ENCODE results near the gene SSNA1.

SSNA1 gene

DNA sequence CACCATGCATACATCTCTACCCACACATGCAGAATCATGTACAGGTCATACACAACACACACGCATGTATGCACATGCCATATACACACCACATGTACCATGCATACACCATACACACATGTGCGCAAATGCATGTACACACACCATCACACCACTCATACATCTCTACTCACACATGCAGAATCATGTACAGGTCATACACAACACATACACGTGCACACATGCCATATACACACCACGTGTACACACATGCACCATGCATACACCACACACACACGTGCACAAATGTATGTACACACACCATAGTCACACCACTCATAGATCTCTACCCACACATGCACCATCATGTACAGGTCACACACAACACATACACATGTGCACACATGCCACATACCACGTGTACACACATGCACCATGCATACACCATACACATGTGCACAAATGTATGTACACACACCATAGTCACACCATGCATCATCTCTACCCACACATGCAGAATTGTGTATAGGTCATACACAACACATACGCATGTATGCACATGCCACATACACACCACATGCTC, 35.6 kb upstream of the SSNA1 start:
- DNase-seq, result no peak

DNA sequence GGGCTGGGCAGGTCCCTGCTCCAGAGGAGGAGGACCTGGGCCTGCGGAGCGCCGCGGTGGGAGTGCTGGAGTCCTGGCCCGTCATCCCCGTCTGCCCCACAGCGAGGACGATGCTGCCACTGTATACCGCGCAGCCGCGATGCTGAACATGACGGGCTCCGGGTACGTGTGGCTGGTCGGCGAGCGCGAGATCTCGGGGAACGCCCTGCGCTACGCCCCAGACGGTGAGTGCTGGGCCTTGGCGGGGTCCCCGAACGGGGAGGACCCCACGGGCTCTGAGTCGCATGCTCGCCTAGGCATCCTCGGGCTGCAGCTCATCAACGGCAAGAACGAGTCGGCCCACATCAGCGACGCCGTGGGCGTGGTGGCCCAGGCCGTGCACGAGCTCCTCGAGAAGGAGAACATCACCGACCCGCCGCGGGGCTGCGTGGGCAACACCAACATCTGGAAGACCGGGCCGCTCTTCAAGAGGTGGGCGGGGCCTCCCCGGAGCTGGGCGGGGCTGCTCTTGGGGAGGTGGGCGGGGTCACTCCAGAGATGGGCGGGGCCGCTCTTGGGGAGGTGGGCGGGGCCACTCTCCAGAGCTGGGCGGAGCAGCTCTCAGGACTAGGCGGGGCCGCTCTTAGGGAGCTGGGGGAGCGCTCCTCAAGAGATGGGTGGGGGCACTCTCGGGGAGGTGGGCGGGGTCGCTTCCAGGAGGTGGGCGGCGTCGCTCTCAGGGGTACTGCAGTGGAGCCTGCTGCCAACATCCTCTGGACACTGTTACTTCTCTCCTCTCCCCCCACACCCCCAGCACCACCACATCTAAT, 31.7 kb upstream of the SSNA1 start:
- peak; percentile 68 to 87 (median 78) for DNase-seq

DNA sequence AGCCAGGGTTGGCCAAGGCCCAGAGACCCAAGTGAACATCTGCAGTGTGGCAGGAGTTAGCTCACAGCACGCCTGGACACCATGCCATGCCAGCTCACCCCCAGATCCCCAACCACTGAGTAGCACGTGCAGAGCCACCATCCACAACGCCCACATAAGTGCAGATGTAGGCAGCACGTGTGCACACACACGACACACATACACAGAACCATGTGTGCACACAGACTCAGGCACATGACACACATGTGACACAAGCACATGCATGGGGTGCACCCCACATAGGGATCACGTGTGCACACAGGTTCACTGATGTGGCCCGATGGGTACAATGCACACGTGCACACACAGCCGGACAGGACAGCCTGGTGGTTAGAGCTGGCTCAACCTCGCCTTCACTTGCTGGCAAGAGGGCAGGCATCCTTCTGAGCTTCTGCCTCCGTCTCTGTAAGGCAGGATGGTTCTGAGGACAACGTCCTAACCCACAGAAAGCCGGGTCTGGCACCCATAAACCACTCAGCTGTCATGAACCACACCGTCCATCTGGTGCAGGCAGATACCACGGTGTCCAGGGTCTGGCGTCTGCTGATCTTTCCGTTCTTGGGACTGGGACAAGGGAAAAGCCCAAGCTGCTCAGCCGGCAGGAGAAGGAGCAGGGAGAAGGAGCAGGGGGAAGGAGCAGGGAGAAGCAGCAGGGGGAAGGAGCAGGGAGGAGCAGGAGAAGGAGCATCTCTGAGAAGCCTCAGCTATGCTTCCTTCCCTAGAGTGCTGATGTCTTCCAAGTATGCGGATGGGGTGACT, 30.7 kb upstream of the SSNA1 start:
- DNase-seq, result no peak

DNA sequence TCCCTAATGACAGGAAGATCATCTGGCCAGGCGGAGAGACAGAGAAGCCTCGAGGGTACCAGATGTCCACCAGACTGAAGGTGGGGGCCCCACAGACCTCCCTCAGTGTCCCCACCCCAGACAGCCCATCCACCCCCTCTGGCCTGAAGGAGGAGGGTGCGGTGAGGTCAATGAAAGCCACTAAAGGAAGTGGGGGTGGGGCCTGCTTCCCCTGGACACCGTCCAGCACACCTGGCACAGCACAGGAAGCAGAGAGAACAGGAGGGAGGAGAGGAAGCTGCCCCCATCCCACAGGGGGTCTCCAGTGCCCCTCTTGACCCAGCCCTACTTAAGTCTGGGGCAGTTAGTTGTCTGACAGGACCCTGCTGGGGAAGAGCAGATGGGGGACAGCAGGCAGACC, 29.9 kb upstream of the SSNA1 start:
- no peak for DNase-seq

DNA sequence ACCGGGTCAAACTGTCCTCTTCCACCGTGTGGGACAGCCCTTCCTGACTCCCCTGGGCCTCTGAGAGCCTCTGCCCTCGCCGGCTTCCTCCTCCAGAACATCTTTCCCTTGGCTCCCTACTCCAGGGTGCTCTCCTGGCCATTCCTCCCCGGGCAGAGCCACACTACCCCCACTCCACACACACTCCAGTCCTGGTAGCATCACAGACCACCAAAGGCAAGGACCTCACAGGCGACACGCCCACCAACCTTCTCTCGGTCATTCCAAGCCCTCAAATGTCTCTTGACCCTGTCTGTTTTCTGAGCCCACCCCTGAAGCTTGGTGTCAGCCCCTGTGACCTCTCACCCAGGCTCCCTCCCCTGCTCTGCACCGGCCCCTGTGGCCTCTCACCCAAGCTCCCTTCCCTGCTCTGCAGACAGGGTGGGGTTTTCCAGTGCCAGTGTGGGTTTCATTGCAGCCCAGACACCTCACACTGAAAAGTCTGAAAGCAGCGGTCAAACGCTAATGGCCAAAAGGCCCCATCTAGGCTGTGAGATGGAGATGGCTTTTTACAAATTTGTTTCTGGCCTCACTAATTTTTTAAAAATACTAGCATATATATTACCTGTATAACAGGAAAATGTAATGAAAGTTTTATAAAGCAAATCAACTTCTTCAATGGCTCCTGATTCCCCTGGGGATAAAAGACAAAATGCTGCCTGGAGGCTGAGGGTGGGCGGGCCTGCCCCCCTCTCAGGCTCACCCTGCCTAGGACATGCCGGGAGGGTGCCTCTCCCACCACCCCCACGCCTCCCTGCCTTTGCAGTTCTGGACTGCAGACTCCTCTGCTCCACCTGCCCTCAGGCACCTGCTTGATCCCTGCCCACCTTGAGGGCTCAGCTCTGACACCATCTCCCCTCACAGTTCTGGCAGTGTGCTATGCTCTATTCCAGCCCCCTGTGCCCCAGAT, 29.1 kb upstream of the SSNA1 start:
- DNase-seq, result no peak

DNA sequence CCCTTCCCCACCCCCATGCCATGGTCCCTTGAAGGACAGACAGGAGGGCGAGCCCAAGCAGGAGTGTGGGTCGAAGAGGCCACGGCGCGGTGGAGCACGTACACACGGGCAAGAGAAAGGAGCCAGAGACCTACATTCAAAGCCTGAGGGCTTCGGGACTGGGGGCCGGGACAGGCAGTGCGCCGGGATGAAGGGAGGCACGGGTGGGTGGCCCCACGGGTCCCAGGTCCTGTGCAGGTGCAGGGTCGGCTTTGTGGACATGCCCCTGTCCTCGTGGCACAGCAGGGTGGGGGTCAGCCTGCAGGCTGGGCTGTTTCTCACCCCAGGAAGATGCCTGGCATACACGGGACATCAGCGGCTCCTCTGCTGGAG, 28.4 kb upstream of the SSNA1 start:
- DNase-seq, result no peak

DNA sequence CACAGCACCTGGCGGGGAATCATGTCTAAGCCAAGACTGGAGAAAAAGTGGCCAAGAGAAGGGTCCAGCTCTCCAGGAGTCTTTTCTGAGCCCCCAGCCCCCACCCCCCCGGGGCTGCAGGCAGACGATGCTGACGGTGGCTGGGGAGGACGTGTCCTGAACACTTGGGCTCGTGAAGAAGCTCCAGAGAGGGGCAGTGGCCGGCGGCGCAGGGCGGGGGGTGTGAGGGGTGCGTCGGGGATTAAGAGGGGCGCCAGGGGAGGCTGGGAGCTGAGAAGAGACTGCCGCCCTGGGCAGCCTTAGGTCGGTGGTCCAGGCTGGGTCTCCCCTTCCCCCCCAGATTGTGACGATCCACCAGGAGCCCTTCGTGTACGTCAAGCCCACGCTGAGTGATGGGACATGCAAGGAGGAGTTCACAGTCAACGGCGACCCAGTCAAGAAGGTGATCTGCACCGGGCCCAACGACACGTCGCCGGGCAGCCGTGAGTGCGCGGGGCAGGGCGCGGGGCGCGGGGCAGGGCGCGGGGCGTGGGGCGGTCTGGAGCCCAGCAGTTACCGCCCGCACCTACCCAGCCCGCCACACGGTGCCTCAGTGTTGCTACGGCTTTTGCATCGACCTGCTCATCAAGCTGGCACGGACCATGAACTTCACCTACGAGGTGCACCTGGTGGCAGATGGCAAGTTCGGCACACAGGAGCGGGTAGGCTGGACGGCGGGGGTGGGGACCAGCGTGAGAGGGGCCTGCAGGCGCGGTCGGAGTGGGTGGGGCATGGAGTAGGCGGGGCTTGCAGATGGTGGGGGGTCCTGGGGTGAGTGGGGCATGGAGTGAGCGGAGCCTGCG, 27.5 kb upstream of the SSNA1 start:
- no peak for DNase-seq

DNA sequence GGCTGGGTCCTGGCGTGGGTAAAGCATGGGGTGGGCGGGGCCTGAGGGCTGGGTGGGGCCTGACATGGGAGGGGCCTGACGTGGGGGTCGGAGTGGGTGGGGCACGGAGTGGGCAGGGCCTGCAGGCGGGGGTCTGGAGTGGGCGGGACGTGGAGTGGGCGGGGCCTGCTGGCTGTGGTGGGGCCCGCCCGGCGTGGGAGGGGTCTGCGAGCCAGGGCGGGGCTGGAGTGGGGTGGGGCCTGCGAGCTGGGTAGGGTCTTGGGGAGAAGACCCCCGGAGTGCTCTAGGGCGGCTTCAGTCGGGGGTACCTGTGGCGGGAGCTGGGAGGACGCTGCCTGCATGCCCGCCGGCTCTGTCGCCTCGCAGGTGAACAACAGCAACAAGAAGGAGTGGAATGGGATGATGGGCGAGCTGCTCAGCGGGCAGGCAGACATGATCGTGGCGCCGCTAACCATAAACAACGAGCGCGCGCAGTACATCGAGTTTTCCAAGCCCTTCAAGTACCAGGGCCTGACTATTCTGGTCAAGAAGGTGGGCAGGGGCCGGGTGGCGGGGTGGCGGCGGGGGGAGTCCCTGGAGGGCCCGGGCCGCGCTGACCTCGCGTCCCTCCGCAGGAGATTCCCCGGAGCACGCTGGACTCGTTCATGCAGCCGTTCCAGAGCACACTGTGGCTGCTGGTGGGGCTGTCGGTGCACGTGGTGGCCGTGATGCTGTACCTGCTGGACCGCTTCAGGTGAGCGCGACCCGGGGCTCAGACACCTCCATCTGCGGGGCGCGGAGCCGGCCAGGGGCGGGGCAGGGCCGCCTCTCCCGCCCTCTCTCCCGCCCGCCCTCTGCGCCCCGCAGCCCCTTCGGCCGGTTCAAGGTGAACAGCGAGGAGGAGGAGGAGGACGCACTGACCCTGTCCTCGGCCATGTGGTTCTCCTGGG, 26.7 kb upstream of the SSNA1 start:
- no peak for DNase-seq

DNA sequence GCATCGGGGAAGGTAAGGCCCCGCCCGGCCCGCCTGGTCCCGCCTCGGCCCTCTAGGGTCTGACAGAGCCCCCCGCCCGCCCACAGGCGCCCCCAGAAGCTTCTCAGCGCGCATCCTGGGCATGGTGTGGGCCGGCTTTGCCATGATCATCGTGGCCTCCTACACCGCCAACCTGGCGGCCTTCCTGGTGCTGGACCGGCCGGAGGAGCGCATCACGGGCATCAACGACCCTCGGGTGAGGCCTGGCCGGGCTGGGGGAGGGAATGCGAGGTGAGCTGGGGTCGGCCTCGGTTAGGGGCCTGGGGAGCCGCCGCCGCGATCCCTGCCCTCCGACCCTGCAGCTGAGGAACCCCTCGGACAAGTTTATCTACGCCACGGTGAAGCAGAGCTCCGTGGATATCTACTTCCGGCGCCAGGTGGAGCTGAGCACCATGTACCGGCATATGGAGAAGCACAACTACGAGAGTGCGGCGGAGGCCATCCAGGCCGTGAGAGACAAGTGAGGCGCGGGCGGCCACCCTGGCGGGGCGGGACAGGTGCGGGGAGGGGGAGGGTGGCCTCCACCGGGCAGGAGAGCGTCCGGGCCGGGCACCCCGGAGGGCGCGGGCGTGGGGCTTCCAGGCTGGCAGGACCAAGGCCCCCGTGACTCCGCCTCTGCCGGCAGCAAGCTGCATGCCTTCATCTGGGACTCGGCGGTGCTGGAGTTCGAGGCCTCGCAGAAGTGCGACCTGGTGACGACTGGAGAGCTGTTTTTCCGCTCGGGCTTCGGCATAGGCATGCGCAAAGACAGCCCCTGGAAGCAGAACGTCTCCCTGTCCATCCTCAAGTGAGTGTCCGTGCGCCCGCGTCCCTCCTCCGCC, 25.7 kb upstream of the SSNA1 start:
- DNase-seq, result peak in 3 of 4 experiments; percentile 13 to 32 (median 22)

DNA sequence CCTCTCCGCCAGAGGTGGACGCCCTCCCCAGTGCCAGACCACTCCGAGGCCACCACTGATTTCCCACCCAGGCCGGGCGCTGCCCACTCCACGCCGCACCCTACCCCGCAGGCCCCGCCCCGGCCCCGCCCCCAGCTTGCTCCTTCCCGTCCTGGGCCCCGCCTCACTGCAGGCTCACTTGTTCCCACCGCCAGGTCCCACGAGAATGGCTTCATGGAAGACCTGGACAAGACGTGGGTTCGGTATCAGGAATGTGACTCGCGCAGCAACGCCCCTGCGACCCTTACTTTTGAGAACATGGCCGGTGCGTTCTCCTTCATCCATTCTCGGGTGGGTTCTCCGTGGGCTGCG, 25.1 kb upstream of the SSNA1 start:
- peak in 3 of 4 experiments; percentile 10 to 35 (median 26) for DNase-seq

DNA sequence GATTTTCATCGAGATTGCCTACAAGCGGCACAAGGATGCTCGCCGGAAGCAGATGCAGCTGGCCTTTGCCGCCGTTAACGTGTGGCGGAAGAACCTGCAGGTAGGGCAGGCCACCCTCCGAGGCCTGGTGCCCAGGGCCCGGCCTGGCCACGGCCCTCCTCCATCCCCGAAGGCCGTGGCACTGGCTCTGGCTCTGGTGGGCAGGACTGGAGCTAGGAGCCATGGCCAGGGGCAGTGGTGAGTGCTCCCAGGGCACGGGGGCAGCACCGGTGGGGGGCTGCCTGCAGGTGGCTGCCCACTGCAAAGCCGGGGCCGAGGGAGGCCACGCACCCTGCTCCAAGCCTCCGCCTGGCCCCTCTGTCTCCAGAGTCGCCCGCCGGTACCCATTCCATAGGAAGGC, 24.7 kb upstream of the SSNA1 start:
- DNase-seq, result no peak

DNA sequence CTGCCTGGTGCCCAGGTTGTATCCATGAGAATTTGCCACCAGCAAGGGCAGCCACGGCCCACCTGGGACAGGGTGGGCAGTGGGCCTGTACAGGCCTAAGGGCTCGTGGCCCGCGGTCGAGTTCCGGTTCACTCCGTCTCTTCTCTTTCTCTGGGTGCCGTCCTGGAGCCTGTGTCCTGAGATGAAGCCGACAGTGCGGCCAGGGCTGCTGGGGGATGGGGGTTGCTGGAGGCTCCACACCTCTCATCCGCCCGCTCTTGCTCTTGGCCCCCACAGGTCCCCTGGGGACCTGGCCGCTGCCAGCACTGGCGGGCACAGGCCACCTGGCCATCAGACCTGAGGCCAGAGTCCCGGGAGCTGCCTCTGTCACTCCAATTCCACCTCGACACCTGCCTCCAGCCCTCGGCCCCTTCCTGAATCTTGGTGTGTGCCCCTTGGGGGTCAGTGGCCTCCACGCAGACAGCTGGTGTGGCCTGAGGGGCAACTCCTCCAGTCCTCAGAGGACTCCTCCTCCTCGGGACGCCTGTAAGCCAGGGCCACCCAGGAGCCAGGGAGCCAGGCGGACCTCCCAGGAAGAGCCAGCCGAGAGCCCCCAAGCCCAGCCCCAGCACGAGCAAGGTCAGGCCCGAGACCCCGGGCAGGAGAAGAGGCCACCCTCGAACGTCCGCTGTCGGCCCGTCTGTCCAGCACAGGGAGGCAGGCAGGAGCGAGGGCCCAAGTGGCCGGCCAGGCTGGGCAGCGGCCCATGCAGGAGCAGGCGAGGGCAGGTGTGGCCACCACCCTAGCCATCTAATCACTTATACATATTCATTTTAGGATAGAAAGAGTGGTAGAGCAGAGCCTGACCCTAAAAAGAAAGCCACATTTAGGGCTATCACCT, 23.9 kb upstream of the SSNA1 start:
- no peak for DNase-seq

DNA sequence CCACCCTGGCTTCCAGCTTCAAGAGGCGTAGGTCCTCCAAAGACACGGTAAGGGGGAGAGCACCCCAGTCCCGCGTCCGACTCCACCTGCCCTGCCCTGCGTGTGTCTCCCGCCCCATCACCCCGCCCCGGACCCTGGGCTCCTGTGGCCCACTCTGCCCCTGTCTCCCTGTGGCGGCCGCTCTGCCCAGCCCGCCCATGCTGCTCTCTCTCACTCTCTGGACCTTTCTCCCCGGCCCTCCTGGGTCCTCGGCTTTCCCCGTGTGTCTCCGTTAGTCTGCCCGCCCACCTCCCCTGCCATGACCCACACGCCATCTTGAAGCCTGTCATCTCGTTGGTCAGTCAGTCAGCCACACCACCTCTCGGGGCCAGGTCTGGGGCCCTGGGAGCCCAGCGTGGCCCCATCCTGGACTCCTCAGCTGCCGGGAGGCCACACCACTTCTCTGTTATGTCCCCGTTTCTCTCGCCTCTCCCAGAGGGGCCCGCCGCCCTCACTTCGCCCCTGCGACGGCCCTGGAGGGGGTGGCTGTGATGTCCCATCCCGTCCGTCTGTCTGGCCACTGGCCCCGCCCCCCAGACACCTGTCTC, 23.1 kb upstream of the SSNA1 start:
- DNase-seq, result no peak

DNA sequence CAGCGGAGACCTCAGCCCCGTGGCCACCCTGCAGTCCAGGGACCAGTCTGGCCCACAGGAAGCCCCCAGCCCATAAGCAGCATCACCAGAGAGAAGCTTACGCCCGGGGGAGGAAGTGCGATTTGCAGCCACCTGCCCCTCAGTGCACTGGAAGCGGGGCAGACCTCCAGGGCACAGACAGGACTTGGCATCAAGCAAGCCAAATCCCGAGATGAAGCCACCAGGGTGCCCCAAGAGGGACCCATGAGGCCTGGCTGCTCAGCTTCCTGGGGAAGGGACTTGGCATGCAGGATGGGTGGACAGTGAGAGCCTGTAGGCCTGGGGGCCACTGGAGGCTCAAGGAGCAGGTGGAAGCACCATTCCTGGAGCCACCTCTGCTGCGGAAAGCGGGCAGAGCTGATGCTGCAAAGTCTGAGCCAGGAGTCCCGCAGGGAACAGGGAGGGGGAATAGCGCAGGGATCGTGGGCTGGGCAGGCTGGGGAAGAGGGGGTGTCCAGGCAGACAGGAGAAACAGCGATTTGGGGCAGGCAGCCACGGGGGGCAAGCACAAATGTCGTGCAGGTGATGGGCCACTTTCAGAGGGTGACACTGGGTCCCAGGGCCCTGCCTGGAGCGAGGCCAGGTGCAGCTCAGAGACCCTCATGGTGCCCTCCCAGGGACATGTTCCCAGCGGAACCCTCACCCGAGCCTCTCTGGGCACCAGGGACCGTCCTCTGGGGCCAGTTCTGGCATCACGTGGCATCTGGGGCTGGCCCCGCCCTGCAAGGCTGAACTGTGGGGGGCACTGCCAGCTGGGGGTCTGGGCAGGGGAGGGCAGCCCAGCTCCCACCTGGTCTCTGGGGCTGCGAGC, 21.9 kb upstream of the SSNA1 start:
- DNase-seq, result no peak

DNA sequence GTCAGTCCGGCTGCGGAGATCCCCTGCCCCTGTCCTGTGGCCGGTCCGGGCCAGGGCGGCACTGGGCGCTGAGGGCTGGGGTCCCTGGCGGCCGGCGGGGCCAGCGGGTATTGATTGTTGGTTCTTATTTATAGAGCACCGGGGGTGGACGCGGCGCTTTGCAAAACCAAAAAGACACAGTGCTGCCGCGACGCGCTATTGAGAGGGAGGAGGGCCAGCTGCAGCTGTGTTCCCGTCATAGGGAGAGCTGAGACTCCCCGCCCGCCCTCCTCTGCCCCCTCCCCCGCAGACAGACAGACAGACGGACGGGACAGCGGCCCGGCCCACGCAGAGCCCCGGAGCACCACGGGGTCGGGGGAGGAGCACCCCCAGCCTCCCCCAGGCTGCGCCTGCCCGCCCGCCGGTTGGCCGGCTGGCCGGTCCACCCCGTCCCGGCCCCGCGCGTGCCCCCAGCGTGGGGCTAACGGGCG, 21.2 kb upstream of the SSNA1 start:
- no peak for DNase-seq

DNA sequence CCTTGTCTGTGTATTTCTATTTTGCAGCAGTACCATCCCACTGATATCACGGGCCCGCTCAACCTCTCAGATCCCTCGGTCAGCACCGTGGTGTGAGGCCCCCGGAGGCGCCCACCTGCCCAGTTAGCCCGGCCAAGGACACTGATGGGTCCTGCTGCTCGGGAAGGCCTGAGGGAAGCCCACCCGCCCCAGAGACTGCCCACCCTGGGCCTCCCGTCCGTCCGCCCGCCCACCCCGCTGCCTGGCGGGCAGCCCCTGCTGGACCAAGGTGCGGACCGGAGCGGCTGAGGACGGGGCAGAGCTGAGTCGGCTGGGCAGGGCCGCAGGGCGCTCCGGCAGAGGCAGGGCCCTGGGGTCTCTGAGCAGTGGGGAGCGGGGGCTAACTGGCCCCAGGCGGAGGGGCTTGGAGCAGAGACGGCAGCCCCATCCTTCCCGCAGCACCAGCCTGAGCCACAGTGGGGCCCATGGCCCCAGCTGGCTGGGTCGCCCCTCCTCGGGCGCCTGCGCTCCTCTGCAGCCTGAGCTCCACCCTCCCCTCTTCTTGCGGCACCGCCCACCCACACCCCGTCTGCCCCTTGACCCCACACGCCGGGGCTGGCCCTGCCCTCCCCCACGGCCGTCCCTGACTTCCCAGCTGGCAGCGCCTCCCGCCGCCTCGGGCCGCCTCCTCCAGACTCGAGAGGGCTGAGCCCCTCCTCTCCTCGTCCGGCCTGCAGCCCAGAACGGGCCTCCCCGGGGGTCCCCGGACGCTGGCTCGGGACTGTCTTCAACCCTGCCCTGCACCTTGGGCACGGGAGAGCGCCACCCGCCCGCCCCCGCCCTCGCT, 20.5 kb upstream of the SSNA1 start:
- peak in 2 of 4 experiments; percentile 15 to 38 for DNase-seq
